ENCODE results near the gene ABHD17A. TPM values are rescaled to one million over a fixed set of nuclear protein-coding genes. Genes with fewer than 3 reads are reported as not detected.
"Not testable (repeated sequence)": the region's sequence is repeated elsewhere in the genome, so short reads cannot be mapped to it uniquely, and the experiment has no call there.

The ABHD17A gene
- 41.9 TPM for total RNA-seq
- polyA plus RNA-seq: 99.7 TPM

GRCh38 chr19:1885398-1886119, at the start of gene ABHD17A:
ABHD17A (minus strand) TSS chr19:1885496; CDS start chr19:1881566, 3,930 bp downstream.
- not testable (repeated sequence) for H3K4me1 ChIP-seq (ENCODE audit: insufficient read depth); H3K36me3 ChIP-seq (ENCODE audit: insufficient read depth)
- whole genome bisulfite sequencing: 21% methylated on average over 44 of the region's 46 CpGs
- DNase-seq (ENCODE audit: extremely low spot score): peak; percentile 78
- H3K4me3 ChIP-seq (ENCODE audit: low read depth, low read length): peak within 1 kb of the TSS; percentile 96
- peak within 1 kb of the TSS; percentile 90 for H3K27ac ChIP-seq (ENCODE audit: low read depth)

- DNase-seq (ENCODE audit: extremely low spot score): no peak
- H3K4me1 ChIP-seq (ENCODE audit: insufficient read depth): no peaks in the 10 kb centered on the region
- H3K36me3 ChIP-seq (ENCODE audit: insufficient read depth): no peaks in the 10 kb centered on the region
- 93% methylated on average over 8 of the region's 8 CpGs for WGBS
- H3K27ac ChIP-seq (ENCODE audit: low read depth): no peak overlapping the region
- no peak overlapping the region for H3K4me3 ChIP-seq (ENCODE audit: low read depth, low read length)
These were observed 48.6 kb upstream of the ABHD17A start for GRCh38 chr19:1933942-1934341.

GRCh38 chr19:1933244-1933643, 47.9 kb upstream of the ABHD17A start:
- DNase-seq (ENCODE audit: extremely low spot score): no peak
- H3K4me3 ChIP-seq (ENCODE audit: low read depth, low read length): no peak overlapping the region
- H3K4me1 ChIP-seq (ENCODE audit: insufficient read depth): no peaks in the 10 kb centered on the region
- no peak overlapping the region for H3K27ac ChIP-seq (ENCODE audit: low read depth)
- 72% methylated on average over 7 of the region's 7 CpGs for WGBS
- no peaks in the 10 kb centered on the region for H3K36me3 ChIP-seq (ENCODE audit: insufficient read depth)

- DNase-seq (ENCODE audit: extremely low spot score): no peak
- Histone ChIP-seq H3K36me3 (ENCODE audit: insufficient read depth) (no peaks in the 10 kb centered on the region), H3K4me3 (ENCODE audit: low read depth, low read length) (no peak overlapping the region), H3K27ac (ENCODE audit: low read depth) (no peak overlapping the region), H3K4me1 (ENCODE audit: insufficient read depth) (no peaks in the 10 kb centered on the region)
- WGBS: 87% methylated on average over 8 of the region's 8 CpGs
These were observed 47.1 kb upstream of the ABHD17A start for GRCh38 chr19:1932395-1932794.

- H3K27ac ChIP-seq (ENCODE audit: low read depth): no peak overlapping the region
- no peaks in the 10 kb centered on the region for H3K36me3 ChIP-seq (ENCODE audit: insufficient read depth)
- no peaks in the 10 kb centered on the region for H3K4me1 ChIP-seq (ENCODE audit: insufficient read depth)
- no peak overlapping the region for H3K4me3 ChIP-seq (ENCODE audit: low read depth, low read length)
- 95% methylated on average over 1 of the region's 1 CpG for WGBS
- DNase-seq (ENCODE audit: extremely low spot score): no peak
These were observed 46.1 kb upstream of the ABHD17A start for GRCh38 chr19:1931445-1931844.

- Histone ChIP-seq H3K4me3 (ENCODE audit: low read depth, low read length) (no peak overlapping the region), H3K4me1 (ENCODE audit: insufficient read depth) (no peaks in the 10 kb centered on the region), H3K27ac (ENCODE audit: low read depth) (no peak overlapping the region), H3K36me3 (ENCODE audit: insufficient read depth) (peaks cover 1% of the 10 kb centered on the region)
- 15% methylated on average over 42 of the region's 42 CpGs for WGBS
- no peak for DNase-seq (ENCODE audit: extremely low spot score)
These were observed 43.9 kb upstream of the ABHD17A start for GRCh38 chr19:1929021-1929742.

- no peak for DNase-seq (ENCODE audit: extremely low spot score)
- Histone ChIP-seq H3K4me3 (ENCODE audit: low read depth, low read length) (no peak overlapping the region), H3K36me3 (ENCODE audit: insufficient read depth) (peaks cover 8% of the 10 kb centered on the region), H3K4me1 (ENCODE audit: insufficient read depth) (no peaks in the 10 kb centered on the region), H3K27ac (ENCODE audit: low read depth) (no peak overlapping the region)
- WGBS: 89% methylated on average over 16 of the region's 16 CpGs
These were observed 40.2 kb upstream of the ABHD17A start for GRCh38 chr19:1925544-1925943.

GRCh38 chr19:1924320-1924961, 39.1 kb upstream of the ABHD17A start:
- peaks cover 8% of the 10 kb centered on the region for H3K36me3 ChIP-seq (ENCODE audit: insufficient read depth)
- no peaks in the 10 kb centered on the region for H3K4me1 ChIP-seq (ENCODE audit: insufficient read depth)
- H3K27ac ChIP-seq (ENCODE audit: low read depth): no peak overlapping the region
- DNase-seq (ENCODE audit: extremely low spot score): no peak
- no peak overlapping the region for H3K4me3 ChIP-seq (ENCODE audit: low read depth, low read length)
- 93% methylated on average over 35 of the region's 35 CpGs for WGBS

- WGBS: 87% methylated on average over 8 of the region's 8 CpGs
- Histone ChIP-seq H3K36me3 (ENCODE audit: insufficient read depth) (peaks cover 11% of the 10 kb centered on the region), H3K4me1 (ENCODE audit: insufficient read depth) (no peaks in the 10 kb centered on the region), H3K27ac (ENCODE audit: low read depth) (no peak overlapping the region), H3K4me3 (ENCODE audit: low read depth, low read length) (no peak overlapping the region)
- DNase-seq (ENCODE audit: extremely low spot score): no peak
These were observed 38.0 kb upstream of the ABHD17A start for GRCh38 chr19:1923319-1923718.

GRCh38 chr19:1922803-1923202, 37.5 kb upstream of the ABHD17A start:
- H3K36me3 ChIP-seq (ENCODE audit: insufficient read depth): peaks cover 12% of the 10 kb centered on the region
- H3K27ac ChIP-seq (ENCODE audit: low read depth): no peak overlapping the region
- WGBS: 94% methylated on average over 23 of the region's 23 CpGs
- no peaks in the 10 kb centered on the region for H3K4me1 ChIP-seq (ENCODE audit: insufficient read depth)
- H3K4me3 ChIP-seq (ENCODE audit: low read depth, low read length): no peak overlapping the region
- DNase-seq (ENCODE audit: extremely low spot score): no peak

GRCh38 chr19:1921825-1922224, 36.5 kb upstream of the ABHD17A start:
- H3K4me3 ChIP-seq (ENCODE audit: low read depth, low read length): no peak overlapping the region
- H3K27ac ChIP-seq (ENCODE audit: low read depth): no peak overlapping the region
- peaks cover 12% of the 10 kb centered on the region for H3K36me3 ChIP-seq (ENCODE audit: insufficient read depth)
- DNase-seq (ENCODE audit: extremely low spot score): no peak
- H3K4me1 ChIP-seq (ENCODE audit: insufficient read depth): no peaks in the 10 kb centered on the region
- 94% methylated on average over 15 of the region's 15 CpGs for WGBS

- no peak overlapping the region for H3K27ac ChIP-seq (ENCODE audit: low read depth)
- WGBS: 95% methylated on average over 19 of the region's 19 CpGs
- no peak overlapping the region for H3K4me3 ChIP-seq (ENCODE audit: low read depth, low read length)
- DNase-seq (ENCODE audit: extremely low spot score): no peak
- peaks cover 12% of the 10 kb centered on the region for H3K36me3 ChIP-seq (ENCODE audit: insufficient read depth)
- no peaks in the 10 kb centered on the region for H3K4me1 ChIP-seq (ENCODE audit: insufficient read depth)
These were observed 36.0 kb upstream of the ABHD17A start for GRCh38 chr19:1921326-1921725.

- Histone ChIP-seq H3K36me3 (ENCODE audit: insufficient read depth) (peaks cover 12% of the 10 kb centered on the region), H3K4me3 (ENCODE audit: low read depth, low read length) (no peak overlapping the region), H3K4me1 (ENCODE audit: insufficient read depth) (no peaks in the 10 kb centered on the region), H3K27ac (ENCODE audit: low read depth) (no peak overlapping the region)
- 93% methylated on average over 19 of the region's 19 CpGs for WGBS
- no peak for DNase-seq (ENCODE audit: extremely low spot score)
These were observed 35.3 kb upstream of the ABHD17A start for GRCh38 chr19:1920644-1921043.

- 96% methylated on average over 28 of the region's 28 CpGs for WGBS
- Histone ChIP-seq H3K27ac (ENCODE audit: low read depth) (no peak overlapping the region), H3K4me3 (ENCODE audit: low read depth, low read length) (no peak overlapping the region), H3K4me1 (ENCODE audit: insufficient read depth) (no peaks in the 10 kb centered on the region), H3K36me3 (ENCODE audit: insufficient read depth) (peaks cover 9% of the 10 kb centered on the region)
- no peak for DNase-seq (ENCODE audit: extremely low spot score)
These were observed 33.7 kb upstream of the ABHD17A start for GRCh38 chr19:1918975-1919374.
